ENCODE measurements around the gene C1orf232. TPM values are rescaled to one million over a fixed set of nuclear protein-coding genes. Genes with fewer than 3 reads are reported as not detected.

The C1orf232 gene
- total RNA-seq, 1 experiment from 2014 or later, result not detected

DNA sequence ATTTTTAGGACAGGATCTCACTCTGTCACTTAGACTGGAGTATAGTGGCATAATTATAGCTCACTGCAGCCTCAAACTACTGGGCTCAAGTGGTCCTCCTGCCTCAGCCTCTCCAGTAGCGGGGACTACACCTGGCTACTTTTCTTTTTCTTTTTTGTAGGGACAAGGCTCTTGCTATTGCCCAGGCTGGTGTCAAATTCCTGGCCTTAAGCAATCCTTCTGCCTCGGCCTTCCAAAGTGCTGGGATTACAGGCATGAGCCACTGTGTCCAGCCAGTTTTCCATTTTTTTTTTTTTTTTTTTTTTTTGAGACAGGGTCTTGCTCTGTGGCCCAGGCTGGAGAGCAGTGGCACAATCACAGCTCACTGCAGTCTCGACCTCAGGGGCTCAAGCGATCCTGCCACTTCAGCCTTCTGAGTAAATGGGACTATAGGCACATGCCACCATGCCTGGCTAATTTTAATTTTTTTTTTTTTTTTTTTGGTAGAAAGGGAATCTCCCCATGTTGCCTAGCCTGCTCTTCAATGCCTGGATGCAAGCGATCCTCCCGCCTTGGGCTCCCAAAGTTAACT, 44.7 kb upstream of the C1orf232 start:
- DNase-seq (ENCODE audit: low read depth, low spot score) (no peak), ATAC-seq (no peak)
- Histone ChIP-seq H3K79me2 (ENCODE audit: insufficient read depth, low read length) (no peaks in the 10 kb centered on the region), H3K4me1 (ENCODE audit: control insufficient read depth in 1 of 2, insufficient read depth in 2 of 2, low read length in 2 of 2) (no peaks in the 10 kb centered on the region), H3K27me3 (ENCODE audit: insufficient read depth, low read length) (no peaks in the 10 kb centered on the region), H3K4me2 (ENCODE audit: low read length) (no peak overlapping the region), H3K36me3 (ENCODE audit: control insufficient read depth in 1 of 2, insufficient read depth in 2 of 2, low read length in 2 of 2) (no peaks in the 10 kb centered on the region), H3K9ac (ENCODE audit: low read length) (no peak overlapping the region), H3K9me2 (ENCODE audit: insufficient read depth) (no peaks in the 10 kb centered on the region), H3K9me3 (ENCODE audit: control insufficient read depth in 1 of 2, insufficient read depth in 1 of 2, low read depth in 1 of 2, low read length in 2 of 2) (no peaks in the 10 kb centered on the region), H2AFZ (ENCODE audit: low read depth, low read length, poor library complexity, severe bottlenecking) (no peak overlapping the region), H4K20me1 (ENCODE audit: insufficient read depth) (no peaks in the 10 kb centered on the region), H3K27ac (ENCODE audit: low read depth, low read length) (no peak overlapping the region), H3K4me3 (replicated peaks in 1 of 2; ENCODE audit: low read depth in 1 of 2, low read length in 2 of 2) (no peak overlapping the region)
- no peak for TF ChIP-seq EGR1 (IDR thresholded peaks at IDR 0.05; ENCODE audit: low read depth)
- TF ChIP-seq ZNF274 (IDR thresholded peaks at IDR 0.05; ENCODE audit: low read depth, low read length), result no peak
- intact Hi-C loops (cut with micrococcal nuclease), result no loop called here
- RAD21 ChIA-PET (ENCODE audit: low non-redundant PET in 1 of 2, low total read pairs in 2 of 2, uncharacterized antibody in 2 of 2, unreplicated experiment in 2 of 2), result no interaction called here
- CTCF ChIA-PET, result interaction anchor here (1.3 kb wide), 2 partner anchors 20 to 21 kb away, joined by 4 to 6 read pairs; partner anchors contain the start of gene CEP85
- BruUV-seq (replicated peaks), result no TSS peak
- POLR2A ChIA-PET, result no interaction called here

GRCh38 chr1:26212726-26213125, 44.0 kb upstream of the C1orf232 start:
- Histone ChIP-seq H3K9ac (ENCODE audit: low read length) (no peak overlapping the region), H3K27me3 (ENCODE audit: insufficient read depth, low read length) (no peaks in the 10 kb centered on the region), H3K9me2 (ENCODE audit: insufficient read depth) (no peaks in the 10 kb centered on the region), H3K27ac (ENCODE audit: low read depth, low read length) (no peak overlapping the region), H3K4me1 (ENCODE audit: control insufficient read depth in 1 of 2, insufficient read depth in 2 of 2, low read length in 2 of 2) (no peaks in the 10 kb centered on the region), H2AFZ (ENCODE audit: low read depth, low read length, poor library complexity, severe bottlenecking) (no peak overlapping the region), H4K20me1 (ENCODE audit: insufficient read depth) (no peaks in the 10 kb centered on the region), H3K79me2 (ENCODE audit: insufficient read depth, low read length) (no peaks in the 10 kb centered on the region), H3K4me3 (replicated peaks in 1 of 2; ENCODE audit: low read depth in 1 of 2, low read length in 2 of 2) (no peak overlapping the region), H3K36me3 (ENCODE audit: control insufficient read depth in 1 of 2, insufficient read depth in 2 of 2, low read length in 2 of 2) (no peaks in the 10 kb centered on the region), H3K4me2 (ENCODE audit: low read length) (no peak overlapping the region), H3K9me3 (ENCODE audit: control insufficient read depth in 1 of 2, insufficient read depth in 1 of 2, low read depth in 1 of 2, low read length in 2 of 2) (no peaks in the 10 kb centered on the region)
- ChIA-PET RAD21 (ENCODE audit: low non-redundant PET in 1 of 2, low total read pairs in 2 of 2, uncharacterized antibody in 2 of 2, unreplicated experiment in 2 of 2) (no interaction called here), CTCF (interaction anchor here (1.3 kb wide), 1 partner anchor 21 kb away, joined by 6 read pairs; the partner anchor contains the start of gene CEP85), POLR2A (interaction anchor here (1.1 kb wide), 1 partner anchor 10 kb away, joined by 3 read pairs; no protein-coding TSS in a partner anchor)
- ATAC-seq (no peak), DNase-seq (ENCODE audit: low read depth, low spot score) (no peak)
- no TSS peak for BruUV-seq (replicated peaks)
- intact Hi-C loops (cut with micrococcal nuclease), result no loop called here
- no peak for TF ChIP-seq SP1 (IDR thresholded peaks at IDR 0.05; ENCODE audit: low read depth)
- TF ChIP-seq EZH2phosphoT487 (IDR thresholded peaks at IDR 0.05; ENCODE audit: borderline replicate concordance), result no peak
- TF ChIP-seq MAX (IDR thresholded peaks at IDR 0.05), result no peak
- TF ChIP-seq ATF3 (IDR thresholded peaks at IDR 0.05), result no peak
- TF ChIP-seq YY1 (IDR thresholded peaks at IDR 0.05; ENCODE audit: extremely low read depth, insufficient replicate concordance, low read depth, low read length), result no peak
- TF ChIP-seq, protein P1, sequence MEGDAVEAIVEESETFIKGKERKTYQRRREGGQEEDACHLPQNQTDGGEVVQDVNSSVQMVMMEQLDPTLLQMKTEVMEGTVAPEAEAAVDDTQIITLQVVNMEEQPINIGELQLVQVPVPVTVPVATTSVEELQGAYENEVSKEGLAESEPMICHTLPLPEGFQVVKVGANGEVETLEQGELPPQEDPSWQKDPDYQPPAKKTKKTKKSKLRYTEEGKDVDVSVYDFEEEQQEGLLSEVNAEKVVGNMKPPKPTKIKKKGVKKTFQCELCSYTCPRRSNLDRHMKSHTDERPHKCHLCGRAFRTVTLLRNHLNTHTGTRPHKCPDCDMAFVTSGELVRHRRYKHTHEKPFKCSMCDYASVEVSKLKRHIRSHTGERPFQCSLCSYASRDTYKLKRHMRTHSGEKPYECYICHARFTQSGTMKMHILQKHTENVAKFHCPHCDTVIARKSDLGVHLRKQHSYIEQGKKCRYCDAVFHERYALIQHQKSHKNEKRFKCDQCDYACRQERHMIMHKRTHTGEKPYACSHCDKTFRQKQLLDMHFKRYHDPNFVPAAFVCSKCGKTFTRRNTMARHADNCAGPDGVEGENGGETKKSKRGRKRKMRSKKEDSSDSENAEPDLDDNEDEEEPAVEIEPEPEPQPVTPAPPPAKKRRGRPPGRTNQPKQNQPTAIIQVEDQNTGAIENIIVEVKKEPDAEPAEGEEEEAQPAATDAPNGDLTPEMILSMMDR (IDR thresholded peaks at IDR 0.05 in 2 of 3, conservative IDR thresholded peaks at IDR 0.05 in 1 of 3; ENCODE audit: borderline replicate concordance in 1 of 3, insufficient read depth in 1 of 3, low read depth in 2 of 3, low read length in 2 of 3), result no peak
- TF ChIP-seq POLR2A (IDR thresholded peaks at IDR 0.05; ENCODE audit: borderline replicate concordance, extremely low read depth, insufficient read depth, insufficient read length), result no peak
- TF ChIP-seq EZH2 (IDR thresholded peaks at IDR 0.05), result no peak
- no peak for TF ChIP-seq RAD21 (IDR thresholded peaks at IDR 0.05; ENCODE audit: low read depth)
- TF ChIP-seq ZNF274 (IDR thresholded peaks at IDR 0.05; ENCODE audit: low read depth, low read length), result no peak
- no peak for TF ChIP-seq FOSL1 (IDR thresholded peaks at IDR 0.05; ENCODE audit: low read depth)
- TF ChIP-seq SIN3A (IDR thresholded peaks at IDR 0.05; ENCODE audit: low read depth), result no peak
- TF ChIP-seq ZFX (IDR thresholded peaks at IDR 0.05), result no peak
- TF ChIP-seq, protein P2, sequence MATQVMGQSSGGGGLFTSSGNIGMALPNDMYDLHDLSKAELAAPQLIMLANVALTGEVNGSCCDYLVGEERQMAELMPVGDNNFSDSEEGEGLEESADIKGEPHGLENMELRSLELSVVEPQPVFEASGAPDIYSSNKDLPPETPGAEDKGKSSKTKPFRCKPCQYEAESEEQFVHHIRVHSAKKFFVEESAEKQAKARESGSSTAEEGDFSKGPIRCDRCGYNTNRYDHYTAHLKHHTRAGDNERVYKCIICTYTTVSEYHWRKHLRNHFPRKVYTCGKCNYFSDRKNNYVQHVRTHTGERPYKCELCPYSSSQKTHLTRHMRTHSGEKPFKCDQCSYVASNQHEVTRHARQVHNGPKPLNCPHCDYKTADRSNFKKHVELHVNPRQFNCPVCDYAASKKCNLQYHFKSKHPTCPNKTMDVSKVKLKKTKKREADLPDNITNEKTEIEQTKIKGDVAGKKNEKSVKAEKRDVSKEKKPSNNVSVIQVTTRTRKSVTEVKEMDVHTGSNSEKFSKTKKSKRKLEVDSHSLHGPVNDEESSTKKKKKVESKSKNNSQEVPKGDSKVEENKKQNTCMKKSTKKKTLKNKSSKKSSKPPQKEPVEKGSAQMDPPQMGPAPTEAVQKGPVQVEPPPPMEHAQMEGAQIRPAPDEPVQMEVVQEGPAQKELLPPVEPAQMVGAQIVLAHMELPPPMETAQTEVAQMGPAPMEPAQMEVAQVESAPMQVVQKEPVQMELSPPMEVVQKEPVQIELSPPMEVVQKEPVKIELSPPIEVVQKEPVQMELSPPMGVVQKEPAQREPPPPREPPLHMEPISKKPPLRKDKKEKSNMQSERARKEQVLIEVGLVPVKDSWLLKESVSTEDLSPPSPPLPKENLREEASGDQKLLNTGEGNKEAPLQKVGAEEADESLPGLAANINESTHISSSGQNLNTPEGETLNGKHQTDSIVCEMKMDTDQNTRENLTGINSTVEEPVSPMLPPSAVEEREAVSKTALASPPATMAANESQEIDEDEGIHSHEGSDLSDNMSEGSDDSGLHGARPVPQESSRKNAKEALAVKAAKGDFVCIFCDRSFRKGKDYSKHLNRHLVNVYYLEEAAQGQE (IDR thresholded peaks at IDR 0.05; ENCODE audit: low read depth), result no peak
